A549 (cell line): ENCODE data around the gene CLCNKA.

Experiments
- CTCF ChIP-seq: fragments of >200 bp; sonication (Bioruptor Twin); formaldehyde crosslinking; IDR thresholded peaks from 3 replicates; pipeline ENCODE4 v1.5.1; 2016
- HEYL ChIP-seq: fragments of 250-450 bp; sonication (Bioruptor Pico); IDR thresholded peaks from 2 replicates; pipeline ENCODE4 v1.8.0; 2021; ENCODE audit warnings: mild to moderate bottlenecking, moderate library complexity
- NR3C1 ChIP-seq: fragments of >200 bp; sonication (Bioruptor Twin); formaldehyde crosslinking; IDR thresholded peaks from 3 replicates; pipeline ENCODE4 v1.6.1; 2017
- REST ChIP-seq: fragments of 200-600 bp; sonication (generic); IDR thresholded peaks from 2 replicates; pipeline ENCODE4 v1.6.1; 2016; ENCODE audit warnings: antibody characterized with exemption, mild to moderate bottlenecking, moderate library complexity
- TF ChIP-seq, protein P1 (sequence below): fragments of 450-650 bp; IDR thresholded peaks from 2 replicates; pipeline ENCODE4 v1.6.1; 2014; ENCODE audit warnings: antibody characterized with exemption

GRCh38 chr1:15994081-15994480, 27.8 kb upstream of the CLCNKA start:
- TF ChIP-seq, protein P1, sequence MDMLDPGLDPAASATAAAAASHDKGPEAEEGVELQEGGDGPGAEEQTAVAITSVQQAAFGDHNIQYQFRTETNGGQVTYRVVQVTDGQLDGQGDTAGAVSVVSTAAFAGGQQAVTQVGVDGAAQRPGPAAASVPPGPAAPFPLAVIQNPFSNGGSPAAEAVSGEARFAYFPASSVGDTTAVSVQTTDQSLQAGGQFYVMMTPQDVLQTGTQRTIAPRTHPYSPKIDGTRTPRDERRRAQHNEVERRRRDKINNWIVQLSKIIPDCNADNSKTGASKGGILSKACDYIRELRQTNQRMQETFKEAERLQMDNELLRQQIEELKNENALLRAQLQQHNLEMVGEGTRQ = no peak
- TF ChIP-seq CTCF (no peak), HEYL (no peak), REST (no peak), NR3C1 (no peak)
